ENCODE results near the gene NAALADL2.

Gene NAALADL2

GRCh38 chr3:175207361-175207760 is 348.2 kb downstream of the NAALADL2 start:
- no peak overlapping the region for H2AFZ ChIP-seq (ENCODE audit: low read depth, low read length, severe bottlenecking)
- H3K27me3 ChIP-seq (ENCODE audit: low read length): no peaks in the 10 kb centered on the region
- H3K79me2 ChIP-seq (ENCODE audit: insufficient read depth, low read length): no peaks in the 10 kb centered on the region
- H4K20me1 ChIP-seq (ENCODE audit: low read depth, low read length): no peaks in the 10 kb centered on the region
- no peaks in the 10 kb centered on the region for H3K9me2 ChIP-seq (replicated peaks; ENCODE audit: insufficient read depth, low read length)
- H3K27ac ChIP-seq (ENCODE audit: low read depth, low read length): no peak overlapping the region
- TF ChIP-seq CTCF (IDR thresholded peaks at IDR 0.05; ENCODE audit: insufficient read depth, low read length, poor library complexity, severe bottlenecking): no peak
- TF ChIP-seq EZH2phosphoT487 (conservative IDR thresholded peaks at IDR 0.05; ENCODE audit: low read length): no peak
- H3K9me3 ChIP-seq (ENCODE audit: insufficient read depth, low read length): no peaks in the 10 kb centered on the region
- H3K36me3 ChIP-seq (ENCODE audit: low read length): no peaks in the 10 kb centered on the region
- H3K4me3 ChIP-seq (ENCODE audit: insufficient read depth, low read length, poor library complexity, severe bottlenecking): no peak overlapping the region
- H3K4me2 ChIP-seq (ENCODE audit: low read depth, low read length, poor library complexity, severe bottlenecking): no peak overlapping the region
- no peak overlapping the region for H3K9ac ChIP-seq (ENCODE audit: low read length)
- H3F3A ChIP-seq (ENCODE audit: insufficient read depth): no peaks in the 10 kb centered on the region

- Histone ChIP-seq H3K4me3 (ENCODE audit: insufficient read depth, low read length, poor library complexity, severe bottlenecking) (no peak overlapping the region), H3K27me3 (ENCODE audit: low read length) (no peaks in the 10 kb centered on the region), H3F3A (ENCODE audit: insufficient read depth) (no peaks in the 10 kb centered on the region), H3K36me3 (ENCODE audit: low read length) (no peaks in the 10 kb centered on the region), H2AFZ (ENCODE audit: low read depth, low read length, severe bottlenecking) (no peak overlapping the region), H3K9me3 (ENCODE audit: insufficient read depth, low read length) (no peaks in the 10 kb centered on the region), H3K4me2 (ENCODE audit: low read depth, low read length, poor library complexity, severe bottlenecking) (no peak overlapping the region), H3K9ac (ENCODE audit: low read length) (no peak overlapping the region), H3K9me2 (replicated peaks; ENCODE audit: insufficient read depth, low read length) (no peaks in the 10 kb centered on the region), H3K79me2 (ENCODE audit: insufficient read depth, low read length) (no peaks in the 10 kb centered on the region), H4K20me1 (ENCODE audit: low read depth, low read length) (no peaks in the 10 kb centered on the region), H3K27ac (ENCODE audit: low read depth, low read length) (no peak overlapping the region)
- TF ChIP-seq EZH2phosphoT487 (conservative IDR thresholded peaks at IDR 0.05; ENCODE audit: low read length) (no peak), CTCF (IDR thresholded peaks at IDR 0.05; ENCODE audit: insufficient read depth, low read length, poor library complexity, severe bottlenecking) (no peak)
These were observed 349.2 kb downstream of the NAALADL2 start for GRCh38 chr3:175208326-175208725.

GRCh38 chr3:175211466-175211865 is 352.3 kb downstream of the NAALADL2 start:
- TF ChIP-seq CTCF (IDR thresholded peaks at IDR 0.05; ENCODE audit: insufficient read depth, low read length, poor library complexity, severe bottlenecking): no peak
- no peak for TF ChIP-seq EZH2phosphoT487 (conservative IDR thresholded peaks at IDR 0.05; ENCODE audit: low read length)
- Histone ChIP-seq H3K4me2 (ENCODE audit: low read depth, low read length, poor library complexity, severe bottlenecking) (no peak overlapping the region), H3K27ac (ENCODE audit: low read depth, low read length) (no peak overlapping the region), H3K27me3 (ENCODE audit: low read length) (no peaks in the 10 kb centered on the region), H2AFZ (ENCODE audit: low read depth, low read length, severe bottlenecking) (no peak overlapping the region), H3K79me2 (ENCODE audit: insufficient read depth, low read length) (no peaks in the 10 kb centered on the region), H3K9me2 (replicated peaks; ENCODE audit: insufficient read depth, low read length) (no peaks in the 10 kb centered on the region), H3K9me3 (ENCODE audit: insufficient read depth, low read length) (no peaks in the 10 kb centered on the region), H3K4me3 (ENCODE audit: insufficient read depth, low read length, poor library complexity, severe bottlenecking) (no peak overlapping the region), H3F3A (ENCODE audit: insufficient read depth) (no peaks in the 10 kb centered on the region), H3K9ac (ENCODE audit: low read length) (no peak overlapping the region), H3K36me3 (ENCODE audit: low read length) (no peaks in the 10 kb centered on the region), H4K20me1 (ENCODE audit: low read depth, low read length) (no peaks in the 10 kb centered on the region)
